Fibroblast of villous mesenchyme (primary cell): Measurements from ENCODE around the gene KCP. TPM values are rescaled to one million over a fixed set of nuclear protein-coding genes. Genes with fewer than 3 reads are reported as not detected.
A peak's percentile ranks its signal among the peaks of the same experiment; 100 is the strongest.

Experiments used
- DNase-seq: peaks from one replicate; pipeline ENCODE4 v3.0.0-alpha.2; 2010; ENCODE audit warnings: low read depth
- H3K4me3 ChIP-seq: 2 replicates; pipeline ENCODE4 v1.5.1; 2011; ENCODE audit warnings: low read depth, mild to moderate bottlenecking, low read length
- total RNA-seq: library from RNA; depleted of rRNA; stranded (reverse); fragments of >200 nt; gene quantifications from 2 replicates; pipeline ENCODE4 v1.2.3, GENCODE V29; 2012
- TF ChIP-seq, protein P1 (sequence below): IDR thresholded peaks from 2 replicates; pipeline ENCODE4 v1.5.1; 2012; ENCODE audit warnings: low read depth, mild to moderate bottlenecking, low read length; ENCODE audit not compliant: insufficient read depth

Gene KCP
- total RNA-seq, 1 donor, result not detected

DNA sequence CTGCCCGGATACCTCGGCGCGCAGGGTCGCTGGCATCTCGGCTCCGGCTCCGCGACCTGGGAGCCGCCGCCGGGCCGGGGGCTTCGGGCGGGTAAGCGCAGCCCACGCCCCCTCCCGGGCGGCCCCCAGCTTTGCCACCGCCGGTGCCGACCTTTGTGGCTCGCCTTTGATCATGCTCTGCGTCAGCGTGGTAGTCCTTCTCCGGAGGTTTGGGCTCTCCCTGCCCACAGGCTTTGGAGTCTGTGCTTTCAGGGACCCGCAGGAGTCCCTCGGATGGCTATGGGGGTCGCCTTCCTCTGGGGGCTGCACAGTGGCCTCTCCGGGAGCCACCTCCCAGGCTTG, 40.6 kb downstream of the KCP start:
- DNase-seq, result no peak
- TF ChIP-seq, protein P1, sequence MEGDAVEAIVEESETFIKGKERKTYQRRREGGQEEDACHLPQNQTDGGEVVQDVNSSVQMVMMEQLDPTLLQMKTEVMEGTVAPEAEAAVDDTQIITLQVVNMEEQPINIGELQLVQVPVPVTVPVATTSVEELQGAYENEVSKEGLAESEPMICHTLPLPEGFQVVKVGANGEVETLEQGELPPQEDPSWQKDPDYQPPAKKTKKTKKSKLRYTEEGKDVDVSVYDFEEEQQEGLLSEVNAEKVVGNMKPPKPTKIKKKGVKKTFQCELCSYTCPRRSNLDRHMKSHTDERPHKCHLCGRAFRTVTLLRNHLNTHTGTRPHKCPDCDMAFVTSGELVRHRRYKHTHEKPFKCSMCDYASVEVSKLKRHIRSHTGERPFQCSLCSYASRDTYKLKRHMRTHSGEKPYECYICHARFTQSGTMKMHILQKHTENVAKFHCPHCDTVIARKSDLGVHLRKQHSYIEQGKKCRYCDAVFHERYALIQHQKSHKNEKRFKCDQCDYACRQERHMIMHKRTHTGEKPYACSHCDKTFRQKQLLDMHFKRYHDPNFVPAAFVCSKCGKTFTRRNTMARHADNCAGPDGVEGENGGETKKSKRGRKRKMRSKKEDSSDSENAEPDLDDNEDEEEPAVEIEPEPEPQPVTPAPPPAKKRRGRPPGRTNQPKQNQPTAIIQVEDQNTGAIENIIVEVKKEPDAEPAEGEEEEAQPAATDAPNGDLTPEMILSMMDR, result no peak
- peak overlapping the region; percentile 43 for H3K4me3 ChIP-seq

DNA sequence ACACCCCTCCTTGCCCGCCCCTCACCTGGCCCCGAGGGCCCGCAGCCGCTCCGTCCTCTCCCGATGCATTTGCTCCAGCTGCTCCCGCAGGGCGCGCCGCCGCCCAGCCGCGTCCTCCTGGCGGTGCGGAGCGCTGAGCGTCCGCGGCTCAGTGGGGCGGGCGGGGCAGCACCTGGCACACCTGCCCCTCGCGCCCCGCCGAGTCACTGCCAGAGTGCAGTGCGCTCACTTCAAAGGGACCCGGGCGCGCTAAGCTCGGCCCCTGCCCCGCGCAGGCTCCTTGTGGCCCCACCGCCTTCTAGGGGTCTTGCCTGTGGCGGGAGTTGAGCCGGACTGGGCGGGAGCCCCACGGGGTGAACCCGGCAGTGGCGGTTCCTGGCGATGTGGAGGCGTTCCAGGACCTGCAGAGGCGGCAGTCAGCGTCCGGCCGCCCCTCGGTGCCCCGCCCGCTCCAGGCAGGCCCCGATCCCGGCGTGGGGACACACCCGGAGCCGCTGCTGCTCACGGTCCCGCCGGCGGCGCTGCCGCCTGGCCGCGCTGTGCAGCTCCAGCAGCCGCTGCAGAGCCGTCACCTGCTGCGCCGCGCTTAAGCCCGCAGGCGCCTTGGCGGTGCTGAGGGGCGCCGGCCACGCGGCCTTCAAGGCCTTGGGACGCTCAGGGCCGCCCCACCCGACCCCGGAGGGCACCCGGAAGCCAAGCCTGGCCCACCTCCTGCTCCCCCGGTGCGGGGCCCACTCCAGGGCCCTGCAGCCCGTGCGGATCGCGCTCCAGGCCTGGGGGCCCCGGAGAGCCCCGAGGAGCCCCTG, 41.2 kb downstream of the KCP start:
- H3K4me3 ChIP-seq, result peak overlapping the region; percentile 50
- TF ChIP-seq, protein P1, result no peak
- DNase-seq, result peak; percentile 29

DNA sequence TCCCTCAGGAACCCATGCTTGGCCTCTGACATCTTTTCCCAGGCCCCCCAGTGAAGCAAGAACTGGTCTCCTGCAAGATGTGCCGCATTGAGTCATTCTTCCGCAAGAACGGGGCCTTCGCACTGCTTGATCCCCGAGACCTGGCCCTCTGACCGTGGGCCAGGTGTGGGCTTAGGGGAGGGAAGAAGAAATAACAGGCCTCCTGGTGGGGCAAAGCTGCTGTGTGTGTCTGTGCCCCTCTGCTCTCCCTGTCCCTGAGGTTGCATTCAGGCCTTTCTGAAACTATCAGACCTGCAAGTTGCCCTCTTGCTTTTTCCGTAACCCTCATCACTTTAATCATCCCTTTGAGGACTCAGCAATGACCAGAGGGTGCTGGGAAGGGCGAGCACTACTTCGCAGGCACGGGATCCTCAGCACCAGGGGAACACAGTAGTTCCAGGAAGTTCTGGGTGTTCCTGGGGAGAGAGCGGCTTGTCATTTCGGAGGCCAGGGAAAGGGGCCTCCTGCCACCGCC, 41.8 kb downstream of the KCP start:
- DNase-seq, result no peak
- peak overlapping the region; percentile 50 for H3K4me3 ChIP-seq
- TF ChIP-seq, protein P1, result no peak

DNA sequence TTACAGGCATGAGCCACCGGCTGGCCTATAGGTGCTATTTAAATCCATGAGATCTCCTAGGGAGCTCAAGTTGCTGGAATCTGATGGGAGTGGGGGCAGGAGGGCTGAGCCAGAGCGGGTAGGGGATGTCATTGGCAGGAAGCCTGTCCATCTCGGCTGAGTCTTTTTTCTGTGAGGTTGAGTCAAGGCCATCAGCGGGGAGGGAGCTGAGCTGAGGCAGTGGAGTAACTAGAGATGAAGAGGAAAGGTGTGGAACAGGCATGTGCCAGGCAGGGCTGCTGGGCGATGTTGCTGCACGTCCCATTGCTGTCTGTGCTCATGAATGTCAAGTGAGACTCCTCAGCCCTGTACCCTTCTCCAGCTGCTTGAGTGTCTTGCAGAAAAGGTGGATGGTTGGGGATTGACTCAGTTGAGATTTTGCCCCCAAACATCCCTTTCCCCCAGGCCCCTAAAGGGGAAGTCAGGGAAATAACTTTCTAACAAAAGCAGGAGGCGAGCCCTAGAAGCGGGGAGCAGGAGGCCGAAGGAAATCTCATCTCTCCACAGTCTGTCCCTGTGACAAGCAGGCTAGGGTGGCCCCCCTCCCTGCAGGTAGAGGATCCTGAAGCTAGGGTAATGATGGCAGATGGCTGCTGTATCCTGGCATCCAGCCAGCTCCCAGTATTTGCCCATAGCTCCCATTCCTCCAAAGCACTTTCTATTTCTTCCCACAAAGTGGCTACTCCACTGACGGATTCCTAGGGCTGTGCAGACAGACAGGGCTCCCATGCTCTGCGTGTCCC, 42.5 kb downstream of the KCP start:
- TF ChIP-seq, protein P1, result no peak
- H3K4me3 ChIP-seq, result no peak overlapping the region
- DNase-seq, result peak; percentile 5

DNA sequence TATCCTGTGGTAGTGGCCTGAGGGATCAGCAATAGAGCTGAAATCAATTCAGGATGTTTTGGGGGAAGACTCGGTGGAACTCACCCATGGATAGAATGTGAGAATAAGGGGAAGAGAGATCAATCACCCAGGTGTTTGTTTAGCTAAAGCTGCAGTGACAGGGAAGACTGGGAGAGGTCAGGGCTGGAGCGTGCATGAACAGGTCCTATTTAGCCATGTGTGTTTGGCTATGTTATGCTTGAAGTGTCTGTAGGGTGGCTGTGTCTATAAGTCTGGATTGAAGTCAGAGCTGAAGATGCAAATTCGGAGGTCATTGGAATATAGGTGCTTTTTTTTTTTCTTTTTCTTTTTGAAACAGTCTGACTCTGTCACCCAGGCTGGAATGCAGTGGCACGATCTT, 43.3 kb downstream of the KCP start:
- no peak for DNase-seq
- H3K4me3 ChIP-seq, result no peak overlapping the region
- TF ChIP-seq, protein P1, result no peak

DNA sequence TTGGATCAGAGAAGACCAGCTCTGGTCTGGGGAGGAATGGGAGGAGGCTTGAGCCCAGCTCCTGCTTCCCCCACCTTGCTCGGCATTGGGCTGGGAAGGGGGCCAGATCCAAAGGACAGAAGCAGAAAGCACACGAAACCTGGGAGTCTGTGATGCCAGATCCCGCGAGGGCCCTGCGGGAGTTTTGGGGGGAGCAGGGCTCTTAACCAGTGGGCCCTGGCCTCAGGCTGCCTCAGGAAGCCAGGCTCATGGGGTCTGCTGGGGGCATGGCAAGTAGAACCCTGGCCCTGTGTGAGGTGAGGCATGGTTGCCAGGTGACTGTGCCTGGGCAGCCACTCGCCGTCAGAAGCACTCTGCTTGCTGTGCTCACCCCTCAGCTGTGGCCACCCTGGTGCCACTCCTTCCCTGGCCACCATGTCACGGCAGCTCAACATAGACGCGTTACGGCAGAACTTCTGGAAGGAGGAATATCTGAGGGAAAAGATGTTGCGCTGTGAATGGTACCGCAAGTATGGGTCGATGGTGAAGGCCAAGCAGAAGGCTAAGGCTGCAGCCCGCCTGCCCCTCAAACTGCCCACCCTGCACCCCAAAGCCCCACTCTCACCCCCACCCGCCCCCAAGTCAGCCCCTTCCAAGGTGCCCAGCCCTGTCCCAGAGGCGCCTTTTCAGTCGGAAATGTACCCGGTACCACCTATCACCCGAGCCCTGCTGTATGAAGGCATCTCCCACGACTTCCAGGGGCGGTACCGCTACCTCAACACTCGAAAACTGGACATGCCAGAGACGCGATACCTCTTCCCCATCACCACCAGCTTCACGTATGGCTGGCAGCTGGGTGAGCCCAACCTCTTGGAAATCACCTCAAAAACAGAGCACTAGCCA, 44.3 kb downstream of the KCP start:
- H3K4me3 ChIP-seq, result no peak overlapping the region
- TF ChIP-seq, protein P1, result no peak
- DNase-seq, result no peak
